ENCODE results near the gene KCNC3. TPM values are rescaled to one million over a fixed set of nuclear protein-coding genes. Genes with fewer than 3 reads are reported as not detected.
"Not testable (repeated sequence)": the region's sequence is repeated elsewhere in the genome, so short reads cannot be mapped to it uniquely, and the experiment has no call there.

The KCNC3 gene
- total and polyA plus RNA-seq, 12 donors: 0.88 to 4.0 (median 2.3) TPM

GRCh38 chr19:50340331-50340730 lies 11.2 kb upstream of the KCNC3 start:
- Histone ChIP-seq H3K27me3 (peaks cover 0 to 6% (median 0%) of the 10 kb centered on the region in 7 donors), H3K36me3 (no peaks in the 10 kb centered on the region), H3K9me3 (peaks cover 0 to 17% (median 8%) of the 10 kb centered on the region in 11 donors), H3K4me3 (no peak overlapping the region), H3K27ac (no peak overlapping the region), H3K4me1 (peaks cover 0 to 25% (median 0%) of the 10 kb centered on the region in 9 donors)
- ATAC-seq (no peak), DNase-seq (no peak)
- TF ChIP-seq CTCF (IDR thresholded peaks at IDR 0.05): no peak
- intact Hi-C loops (cut with DNase I): no loop called here

GRCh38 chr19:50337031-50337430 lies 7.9 kb upstream of the KCNC3 start:
- peaks cover 0 to 40% (median 7%) of the 10 kb centered on the region in 9 donors for H3K4me1 ChIP-seq
- H3K27ac ChIP-seq; H3K9me3 ChIP-seq; ATAC-seq; H3K4me3 ChIP-seq; DNase-seq; H3K36me3 ChIP-seq; intact Hi-C loops (cut with DNase I): not testable (repeated sequence)
- peaks cover 0 to 35% (median 22%) of the 10 kb centered on the region in 7 donors for H3K27me3 ChIP-seq
- WGBS, 2 donors: 86 to 88% methylated on average over 5 to 6 of the region's 6 CpGs

- peaks cover 0 to 36% (median 14%) of the 10 kb centered on the region in 9 donors for H3K4me1 ChIP-seq
- H3K27me3 ChIP-seq: peaks cover 0 to 52% (median 39%) of the 10 kb centered on the region in 7 donors
- no peaks in the 10 kb centered on the region for H3K9me3 ChIP-seq
- DNase-seq (no peak), ATAC-seq (no peak)
- TF ChIP-seq CTCF (IDR thresholded peaks at IDR 0.05): no peak
- no peak overlapping the region for H3K27ac ChIP-seq
- no peak overlapping the region for H3K4me3 ChIP-seq
- no peaks in the 10 kb centered on the region for H3K36me3 ChIP-seq
- 93 to 95% methylated on average over 12 of the region's 12 CpGs for WGBS, 2 donors
- intact Hi-C loops (cut with DNase I): no loop called here
Measured at GRCh38 chr19:50334741-50335421, 5.7 kb upstream of the KCNC3 start.

GRCh38 chr19:50333737-50334617 lies 4.8 kb upstream of the KCNC3 start:
- TF ChIP-seq CTCF (IDR thresholded peaks at IDR 0.05): no peak
- Histone ChIP-seq H3K9me3 (no peaks in the 10 kb centered on the region), H3K27ac (peak overlapping the region in 9 of 10 donors; percentile 63 to 86 (median 74)), H3K4me3 (peak overlapping the region; percentile 25 to 57 (median 51)), H3K27me3 (peaks cover 0 to 52% (median 45%) of the 10 kb centered on the region in 7 donors), H3K4me1 (peaks cover 0 to 41% (median 19%) of the 10 kb centered on the region in 9 donors), H3K36me3 (no peaks in the 10 kb centered on the region)
- intact Hi-C loops (cut with DNase I): no loop called here
- DNase-seq (peak; percentile 63 to 84), ATAC-seq (peak; percentile 23 to 49 (median 30))
- WGBS, 2 donors: 12% methylated on average over 54 of the region's 54 CpGs

Measured in heart right ventricle (tissue), 16 donors.